Lung microvascular endothelial cell (primary cell): ENCODE data around the gene LIX1L. TPM values are rescaled to one million over a fixed set of nuclear protein-coding genes. Genes with fewer than 3 reads are reported as not detected.

Experiments
- DNase-seq, 2 donors: peaks; one replicate each; pipeline versions ENCODE4 v3.0.0 to v3.0.0-alpha.2; 2010; ENCODE audit warnings: low read depth in 2 of 2
- total RNA-seq: library from RNA; depleted of rRNA; stranded (reverse); fragments of >200 nt; gene quantifications from 2 replicates; pipeline ENCODE4 v1.2.1, GENCODE V29; 2014

The LIX1L gene
- total RNA-seq, 1 donor from 2014 or later = 21.8 TPM

DNA sequence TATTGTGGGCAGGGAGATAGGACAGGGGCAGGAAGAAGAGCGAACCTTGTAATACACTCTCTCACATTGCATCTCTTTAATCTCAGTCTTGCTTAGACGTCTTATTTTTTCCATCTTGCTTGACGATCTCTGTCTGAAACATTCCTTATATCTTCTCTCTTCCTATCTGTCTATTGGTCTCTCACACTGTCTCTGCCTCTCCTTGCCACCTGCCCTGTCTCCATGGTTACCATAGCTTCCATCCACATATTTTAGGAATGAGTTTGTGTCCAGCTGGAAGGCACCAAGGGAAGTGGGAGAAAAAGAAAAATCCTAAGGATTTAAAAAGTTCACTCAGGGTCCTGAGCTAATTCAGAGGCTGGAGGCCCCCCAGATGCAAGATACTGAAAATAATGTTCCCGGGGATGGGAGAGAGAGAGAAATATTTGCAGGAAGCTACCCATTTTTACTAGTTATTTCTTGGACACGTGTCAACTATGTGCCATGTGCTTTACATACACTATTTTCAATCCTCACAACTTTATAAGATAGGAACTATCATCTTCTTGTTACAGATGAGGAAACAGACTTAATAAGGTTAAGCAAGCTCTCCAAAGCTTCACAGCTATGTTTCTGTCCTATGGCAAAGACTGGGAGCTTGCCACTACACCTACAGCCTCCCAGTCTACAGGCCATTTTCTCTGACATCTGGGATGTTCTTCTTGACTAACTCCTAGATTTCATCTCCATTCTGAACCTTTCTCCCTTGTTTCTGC is 5.6 kb upstream of the LIX1L start:
- peak in 1 of 2 donors; percentile 35 for DNase-seq

DNA sequence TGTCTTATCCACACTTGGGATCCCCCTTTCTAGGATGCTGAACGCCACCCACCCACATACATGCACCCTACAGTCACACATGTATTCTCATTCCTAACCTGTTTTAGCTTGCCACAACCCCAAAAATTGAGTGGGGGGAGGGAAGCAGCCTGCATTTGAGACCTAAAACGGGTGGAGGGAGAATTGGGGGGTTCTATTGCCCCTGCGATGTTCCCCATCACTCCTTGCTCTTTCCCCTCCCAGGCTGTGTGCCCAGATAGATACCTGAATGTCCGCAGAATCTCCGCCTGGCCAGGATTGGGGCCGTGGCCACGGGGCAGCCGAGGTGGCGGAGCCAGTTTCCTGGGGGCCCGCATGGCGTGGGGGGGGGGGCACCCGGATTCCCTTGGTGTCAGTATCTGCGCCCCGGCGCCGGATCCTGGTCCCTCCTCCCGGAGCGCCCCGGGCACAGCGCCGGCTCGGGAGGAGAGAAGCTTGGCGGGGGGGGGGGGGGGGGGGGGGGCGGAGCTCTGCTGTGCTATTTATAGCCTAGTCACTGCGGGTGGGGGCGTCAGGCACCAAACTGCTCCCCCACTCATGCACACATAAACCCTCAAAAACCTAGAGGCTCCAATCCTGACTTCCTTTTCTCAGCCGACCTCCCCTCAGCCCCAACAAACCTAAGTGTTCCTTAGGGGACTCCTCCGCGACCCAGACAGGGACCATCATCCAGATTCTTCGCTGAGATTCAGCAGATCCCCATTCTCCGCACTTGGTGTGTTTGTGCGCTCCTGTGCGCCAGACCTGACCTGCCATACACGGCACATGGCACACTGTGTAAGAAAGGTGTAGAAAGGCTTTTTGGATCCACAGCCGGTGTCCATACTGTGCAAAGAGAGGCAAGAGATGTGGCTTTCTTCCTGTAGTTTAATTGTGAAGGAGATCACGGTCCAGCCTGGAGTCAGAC is 4.6 kb upstream of the LIX1L start:
- DNase-seq = no peak

DNA sequence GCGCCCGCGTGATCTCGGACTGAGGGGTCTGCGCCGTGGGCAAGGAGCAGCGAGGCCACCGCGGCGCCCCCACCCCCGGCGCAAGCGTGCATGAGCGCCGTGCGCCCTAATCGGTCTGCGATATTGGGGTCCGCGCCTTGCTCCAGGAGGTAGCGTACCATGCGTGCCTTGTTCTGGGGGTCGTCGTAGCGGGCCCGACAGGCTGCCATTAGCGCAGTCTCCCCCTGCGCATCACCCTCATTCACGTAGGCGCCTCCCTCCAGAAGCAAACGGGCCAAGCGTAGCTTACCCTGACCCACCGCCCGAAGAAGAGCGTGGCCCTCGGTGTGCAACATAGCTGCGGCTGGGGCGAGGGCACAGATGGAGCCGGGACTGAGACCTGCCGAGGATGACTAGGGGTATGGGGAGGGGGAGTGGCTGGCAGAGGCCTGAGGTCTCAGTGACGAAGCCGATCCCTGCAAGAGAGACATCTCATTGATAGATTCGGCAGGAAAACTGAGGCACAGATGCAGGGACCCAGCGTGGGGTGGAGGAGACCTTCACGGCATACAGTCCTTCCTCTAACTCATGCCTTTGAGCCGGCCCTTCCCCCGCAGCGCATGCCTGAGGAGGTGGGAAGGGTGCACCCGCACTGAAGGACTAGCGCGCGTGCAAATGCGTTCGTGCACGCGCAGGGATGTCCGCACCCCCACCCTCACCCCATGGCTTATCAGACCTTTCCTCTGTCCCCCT is 3.8 kb upstream of the LIX1L start:
- DNase-seq = no peak

DNA sequence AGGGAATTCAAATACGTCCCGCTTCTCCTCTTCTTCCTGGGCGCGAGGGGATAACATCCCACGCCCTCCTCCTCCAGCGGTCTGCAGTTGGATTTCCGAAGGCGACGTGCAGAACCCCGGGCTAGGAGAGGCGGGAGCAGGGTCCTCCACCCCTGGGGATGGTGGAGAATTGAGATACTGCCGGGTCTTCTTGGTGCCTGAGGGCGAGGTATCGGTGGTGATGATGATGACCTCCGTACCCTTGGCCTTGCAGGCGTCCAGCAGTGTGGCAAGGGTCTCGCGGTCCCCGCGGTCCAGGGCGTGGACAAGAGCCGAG is 3.2 kb upstream of the LIX1L start:
- DNase-seq = no peak

DNA sequence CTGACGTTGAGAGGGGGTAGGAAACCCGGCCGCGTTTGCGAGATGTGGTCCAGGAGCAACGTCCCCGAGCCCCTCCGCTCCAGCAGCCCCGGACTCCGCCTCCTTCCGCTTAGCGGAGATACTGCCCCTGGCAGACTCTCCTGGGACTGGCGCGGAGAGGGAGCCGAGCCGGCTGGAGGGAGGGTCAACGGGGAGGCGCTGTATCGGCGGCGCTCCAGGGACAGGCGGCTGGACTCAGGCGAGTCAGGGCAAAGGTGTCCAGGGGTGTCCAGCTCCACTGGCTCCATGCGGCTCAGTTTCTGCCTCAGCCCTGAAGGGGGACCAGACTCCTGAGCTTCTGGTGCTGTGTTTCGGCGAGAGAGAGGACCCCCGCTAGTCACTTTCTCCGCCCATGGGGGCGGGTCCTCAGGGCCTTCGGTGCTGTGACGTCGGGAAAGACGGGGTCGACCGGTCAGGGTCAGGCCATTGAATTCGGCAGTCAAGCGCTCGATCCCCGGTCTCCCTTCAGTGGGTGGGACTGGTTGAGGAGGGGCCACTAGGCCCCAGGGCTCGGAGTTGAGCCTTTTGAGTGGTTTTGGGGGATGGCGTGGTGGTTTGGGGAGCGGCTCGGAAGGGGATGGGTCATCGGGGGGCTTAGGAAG is 2.8 kb upstream of the LIX1L start:
- peak; percentile 55 to 64 for DNase-seq

DNA sequence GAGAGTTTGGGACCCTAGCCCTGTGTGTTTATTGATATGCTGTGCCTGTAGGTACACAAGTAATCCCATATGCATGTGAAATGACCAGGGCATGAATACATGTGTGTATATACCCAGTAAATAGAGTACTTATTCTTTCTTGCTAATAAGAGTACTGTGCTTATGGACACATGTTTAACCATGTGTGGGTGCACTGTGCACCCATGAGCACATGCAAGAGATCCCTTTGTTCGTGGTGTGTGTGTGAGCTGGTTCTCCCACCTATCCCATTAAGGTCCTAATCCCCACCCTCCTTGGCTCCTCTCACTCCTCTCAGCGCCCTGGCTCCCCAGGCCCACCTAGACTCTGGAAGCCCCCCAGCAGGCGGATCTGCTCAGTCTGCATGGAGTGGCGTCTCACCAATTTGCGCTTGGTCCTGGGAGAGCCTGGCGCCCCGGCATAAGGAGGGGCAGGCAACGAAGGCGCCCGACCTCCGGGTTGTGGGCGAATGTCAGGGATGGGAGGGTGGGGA is 2.2 kb upstream of the LIX1L start:
- no peak for DNase-seq

DNA sequence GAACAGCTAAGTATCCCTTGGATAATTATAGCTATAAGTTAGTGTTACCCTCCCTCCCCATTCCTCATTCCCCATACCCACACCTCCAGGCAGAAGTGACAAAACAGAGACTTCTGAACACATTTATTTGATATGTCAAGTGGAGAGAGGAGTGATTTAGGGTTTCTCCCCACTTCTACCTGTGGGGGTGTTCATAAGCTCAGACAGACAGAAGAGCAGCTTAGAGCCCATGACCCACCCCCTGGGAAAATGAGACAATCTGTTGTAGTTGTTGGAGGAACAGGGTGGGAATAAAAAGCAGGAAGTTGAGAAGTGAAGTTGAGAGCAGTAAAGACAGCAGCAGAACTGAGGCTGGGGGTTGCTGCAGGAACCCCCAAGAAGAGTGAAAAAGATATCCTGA is 1.5 kb upstream of the LIX1L start:
- no peak for DNase-seq

DNA sequence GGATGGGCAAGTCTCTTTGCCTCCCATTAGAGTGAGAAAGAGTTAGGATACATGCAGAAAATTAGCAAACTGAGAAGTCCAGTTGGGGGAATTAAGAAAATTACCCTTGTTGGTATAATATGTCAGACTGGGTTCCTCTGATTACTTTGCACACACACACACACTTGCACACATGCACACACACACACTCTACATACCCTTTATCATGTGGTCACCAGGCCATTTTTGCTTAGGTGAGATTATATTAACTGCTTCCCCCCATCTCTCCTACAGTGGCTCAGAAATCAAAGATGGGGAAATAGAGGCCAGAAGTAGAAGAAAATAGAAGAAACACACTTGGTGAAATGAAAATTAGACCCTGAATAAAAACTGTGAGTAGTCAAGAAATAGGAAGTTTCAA is 917 bp upstream of the LIX1L start:
- DNase-seq = no peak

DNA sequence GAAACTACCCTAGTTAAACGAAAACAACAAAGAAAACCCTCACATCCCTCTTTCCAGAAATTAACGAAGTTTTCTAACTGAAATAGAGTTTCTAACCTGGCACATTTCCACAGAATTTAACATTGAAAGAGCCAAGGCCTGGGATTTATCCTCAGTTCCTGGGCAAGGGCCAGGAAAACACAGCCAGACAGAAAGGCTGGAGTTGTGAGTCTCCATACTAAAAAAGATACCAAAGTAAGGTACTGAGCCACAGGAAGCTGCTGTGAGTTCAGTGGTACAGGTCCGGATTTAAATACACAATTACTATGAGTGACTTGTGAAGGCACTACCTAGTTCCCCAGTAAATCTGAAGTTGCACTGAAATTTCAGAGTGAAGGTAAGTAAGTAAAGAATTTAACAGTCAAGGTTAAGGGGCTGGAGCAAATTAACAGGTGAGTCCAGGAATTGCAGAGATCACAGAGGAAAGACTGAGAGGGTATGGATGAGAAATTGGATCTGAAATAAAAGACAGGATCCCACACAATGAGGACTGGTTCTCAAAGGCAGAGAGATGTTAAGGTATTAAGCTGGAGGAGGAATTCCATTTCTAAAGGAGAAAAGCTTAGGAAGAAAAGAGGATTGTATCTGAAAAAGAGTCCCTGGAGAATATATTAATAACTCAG is 905 bp downstream of the LIX1L start:
- peak; percentile 21 to 70 for DNase-seq

DNA sequence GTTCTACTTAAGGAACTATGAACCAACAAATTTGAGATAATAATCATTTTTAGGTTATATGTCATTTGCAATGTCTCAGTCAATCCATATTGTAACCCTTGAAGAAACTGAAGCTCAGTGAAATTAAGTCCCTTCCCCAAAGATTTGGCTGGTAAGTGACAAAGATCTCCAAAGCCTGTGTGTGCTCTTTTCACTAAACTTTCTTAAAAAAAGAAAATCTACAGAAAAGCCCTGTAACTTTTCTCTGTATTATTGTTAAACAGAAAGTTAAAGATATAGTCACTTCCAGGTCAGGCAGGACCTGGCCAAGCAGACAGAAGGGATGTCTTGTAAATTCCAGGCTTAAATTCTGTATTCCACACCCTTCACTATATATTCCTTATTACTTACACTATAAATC is 1.5 kb downstream of the LIX1L start:
- peak in 1 of 2 donors; percentile 11 for DNase-seq

DNA sequence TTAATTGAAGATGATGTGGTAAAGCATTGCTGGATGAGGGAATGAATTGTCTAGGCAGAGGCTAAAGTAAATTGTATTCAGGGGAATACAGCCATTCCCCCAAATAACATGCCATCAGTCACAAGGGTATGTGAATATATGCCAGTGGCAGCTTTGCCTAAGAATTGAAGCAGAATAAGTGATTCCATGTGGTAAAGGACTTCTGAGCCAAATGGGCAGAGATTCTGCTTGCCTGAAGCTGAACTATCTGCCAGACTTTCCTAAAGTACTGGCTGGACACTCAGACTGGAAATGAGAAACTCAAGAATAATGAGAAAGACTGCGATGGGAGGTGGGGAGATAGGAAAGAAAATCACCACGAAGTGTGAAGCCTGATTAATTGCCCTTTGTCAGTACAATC is 2.4 kb downstream of the LIX1L start:
- DNase-seq = peak in 1 of 2 donors; percentile 19

DNA sequence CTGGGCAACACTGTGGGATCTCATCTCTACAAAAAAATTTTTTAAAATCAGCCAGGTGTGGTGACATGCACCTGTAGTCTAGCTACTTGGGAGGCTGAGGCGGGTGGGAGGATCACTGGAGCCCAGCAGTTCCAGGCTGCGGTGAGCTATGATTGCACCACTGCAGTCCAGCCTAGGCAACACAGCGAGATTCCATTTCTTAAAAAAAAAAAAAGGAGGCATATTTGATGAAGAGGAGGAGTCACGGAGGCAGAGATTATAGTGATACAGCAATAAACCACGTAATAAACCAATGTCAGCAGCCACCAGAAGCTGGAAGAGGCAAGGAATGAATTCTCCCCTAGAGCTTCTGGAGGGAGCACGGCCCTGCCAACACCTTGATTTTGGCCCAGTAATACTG is 4.0 kb downstream of the LIX1L start:
- DNase-seq = no peak

DNA sequence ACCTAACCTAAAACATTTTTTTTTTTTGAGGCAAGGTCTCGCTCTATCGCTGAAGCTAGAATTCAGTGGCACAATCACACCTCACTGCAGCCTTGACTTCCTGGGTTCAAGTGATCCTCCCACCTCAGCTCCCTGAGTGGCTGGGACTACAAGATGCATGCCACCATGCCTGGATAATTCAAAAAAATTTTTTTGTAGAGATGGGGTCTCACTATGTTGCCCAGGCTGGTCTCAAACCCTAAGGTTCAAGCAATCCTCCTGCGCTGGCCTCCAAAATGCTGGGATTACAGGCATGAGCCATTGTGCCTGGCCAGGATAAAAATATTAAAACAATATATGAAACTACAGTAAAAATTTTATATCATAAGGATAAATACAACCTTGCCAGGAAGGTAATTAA is 4.9 kb downstream of the LIX1L start:
- DNase-seq = no peak

DNA sequence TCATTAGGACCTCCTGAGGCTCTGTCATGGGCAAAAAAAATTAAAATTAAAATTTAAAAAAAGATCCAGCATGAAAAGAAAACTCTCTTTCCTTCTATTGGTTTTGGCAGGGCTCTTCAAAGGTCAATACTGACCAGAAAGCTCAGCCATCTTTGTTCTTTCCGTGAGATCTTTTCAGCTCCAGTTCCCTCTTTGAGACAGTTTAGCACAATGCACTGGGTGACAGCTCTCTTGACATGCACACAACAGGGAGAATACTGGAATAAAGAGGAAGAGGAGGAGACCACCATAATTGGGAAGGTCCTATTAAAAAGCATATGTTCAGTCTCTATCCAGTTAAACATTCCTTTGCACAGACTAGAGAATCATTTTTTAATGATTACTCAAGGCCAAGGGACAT is 6.3 kb downstream of the LIX1L start:
- DNase-seq = no peak

DNA sequence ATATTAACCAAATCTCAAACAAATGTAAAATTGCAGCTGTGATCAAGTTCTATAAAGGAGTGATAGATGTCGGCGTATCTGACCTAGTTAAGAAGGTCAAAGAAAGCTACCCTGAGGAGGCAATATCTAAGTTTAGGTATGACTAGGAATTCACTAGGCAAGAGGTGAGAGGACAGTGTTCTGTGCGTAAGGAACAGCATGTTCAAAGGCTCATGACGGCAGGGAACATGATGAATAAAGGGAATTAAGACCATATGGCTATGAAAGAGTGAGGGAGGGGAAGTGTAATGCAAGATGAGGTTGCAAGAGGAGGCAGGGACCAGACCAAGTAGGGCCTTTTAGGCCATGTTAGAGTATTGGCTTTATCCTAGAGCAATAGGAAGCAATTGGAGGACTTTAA is 8.6 kb downstream of the LIX1L start:
- no peak for DNase-seq

DNA sequence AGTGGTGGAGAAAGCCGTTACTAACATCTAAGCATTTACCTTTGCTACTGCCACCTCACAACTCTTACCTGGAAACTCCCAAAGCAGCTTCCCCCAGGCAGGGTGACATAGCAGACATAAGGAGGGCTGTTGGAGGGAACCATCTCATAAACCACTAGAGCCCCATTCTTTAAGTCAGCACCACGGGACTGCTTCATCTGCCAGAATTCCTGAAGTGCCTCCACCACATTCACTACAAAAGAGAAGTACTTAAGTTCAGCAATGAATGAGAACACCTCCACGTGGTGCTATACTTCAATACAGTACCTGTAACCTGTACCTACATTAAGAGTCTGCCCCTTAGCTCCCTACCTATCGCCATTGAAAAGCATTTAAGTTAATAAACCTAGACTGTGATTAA is 10.3 kb downstream of the LIX1L start:
- DNase-seq = no peak

DNA sequence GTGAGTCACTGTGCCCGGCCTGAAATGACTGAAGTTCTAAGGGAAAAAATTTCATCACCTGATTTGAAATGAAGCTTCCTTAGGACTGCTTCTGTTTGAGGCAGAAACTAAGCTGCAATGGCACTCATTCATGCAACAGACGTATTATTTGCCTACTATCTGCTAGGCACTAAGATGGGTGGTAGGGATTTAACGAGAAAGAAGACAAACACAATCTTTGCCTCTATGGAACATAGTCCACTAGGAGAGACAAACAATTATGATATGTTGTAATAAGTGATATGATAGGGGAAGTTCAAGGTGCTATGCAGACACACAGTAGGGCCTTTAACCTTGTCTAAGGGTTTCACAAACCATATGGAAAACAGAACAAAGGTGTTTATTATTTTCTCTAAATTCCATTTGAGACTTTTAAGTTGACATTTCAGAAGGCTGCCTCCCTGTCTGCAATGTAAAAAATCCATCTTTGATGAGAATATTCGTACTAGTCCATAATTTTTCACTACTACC is 11.3 kb downstream of the LIX1L start:
- no peak for DNase-seq

DNA sequence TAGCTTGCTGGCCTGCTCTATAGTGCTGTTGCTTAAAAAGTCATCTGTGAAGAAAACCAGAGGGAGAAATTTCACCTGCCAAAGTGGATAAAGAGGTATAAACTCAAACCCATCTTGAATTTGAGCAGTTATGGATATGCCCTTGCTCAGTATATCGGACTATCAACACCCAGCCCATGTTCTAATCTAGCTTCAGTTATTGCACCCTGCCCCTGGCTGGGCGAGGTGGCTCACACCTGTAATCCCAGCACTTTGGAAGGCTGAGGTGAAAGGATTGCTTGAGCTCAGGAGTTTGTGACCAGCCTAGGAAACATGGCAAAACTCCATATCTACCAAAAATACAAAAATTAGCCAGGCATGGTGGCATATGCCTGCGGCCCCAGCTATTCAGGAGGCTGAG is 13.3 kb downstream of the LIX1L start:
- no peak for DNase-seq

DNA sequence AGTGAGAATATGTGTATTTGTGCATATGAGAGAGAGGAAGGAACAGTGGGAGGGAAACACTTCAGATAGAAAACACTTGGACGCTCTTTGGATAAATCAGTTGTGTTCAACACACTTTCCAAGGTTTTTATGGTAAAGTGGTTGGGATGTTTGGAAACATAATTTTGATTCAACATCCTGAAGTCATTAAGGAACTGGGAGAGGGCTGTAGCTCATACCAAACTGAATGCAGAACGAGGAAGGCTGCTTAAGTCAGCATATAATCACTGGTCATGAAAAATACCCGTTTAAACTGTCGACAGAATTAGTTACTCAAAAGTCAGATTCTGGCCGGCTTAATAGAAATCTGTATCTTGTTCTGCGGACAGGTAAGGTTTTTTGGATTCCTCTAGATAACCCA is 14.9 kb downstream of the LIX1L start:
- no peak for DNase-seq

DNA sequence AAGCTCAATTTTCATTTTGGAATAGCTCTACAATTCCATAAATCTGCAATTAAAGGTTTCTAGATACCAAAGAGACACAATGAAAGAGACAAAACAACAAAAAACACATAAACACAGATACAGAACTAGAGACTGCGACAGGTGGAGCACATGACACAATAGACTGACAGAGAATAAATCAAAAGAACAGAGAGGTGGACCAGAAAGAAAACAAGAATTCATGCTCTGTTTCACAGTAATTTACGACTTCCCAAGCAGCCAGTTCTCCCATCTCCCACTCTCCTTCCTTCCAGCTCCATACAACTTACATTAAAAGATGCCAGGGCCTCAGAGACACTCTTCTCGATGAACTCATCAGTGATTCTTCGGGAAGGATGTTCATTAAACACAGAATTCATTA is 15.4 kb downstream of the LIX1L start:
- no peak for DNase-seq

DNA sequence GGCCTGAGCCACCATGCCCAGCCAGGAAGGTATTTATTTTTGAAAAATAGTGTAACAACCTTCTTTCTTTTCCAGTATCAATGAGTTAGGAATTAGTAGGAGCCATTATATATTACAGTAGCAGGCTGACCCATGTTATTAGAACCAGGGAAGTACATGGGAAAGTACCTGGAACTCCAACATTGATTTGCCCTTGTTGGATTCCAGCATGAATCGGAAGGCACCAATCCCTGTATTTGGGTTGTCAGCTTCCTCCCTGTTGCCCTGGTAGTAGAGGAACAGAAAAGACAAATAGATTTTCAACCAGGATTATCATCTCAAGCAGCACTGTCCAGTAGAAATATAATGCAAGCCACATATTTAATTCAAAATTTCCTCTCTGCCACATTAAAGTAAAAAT is 20.4 kb downstream of the LIX1L start:
- DNase-seq = no peak
